ENCODE data around the gene RNF150.

DNA sequence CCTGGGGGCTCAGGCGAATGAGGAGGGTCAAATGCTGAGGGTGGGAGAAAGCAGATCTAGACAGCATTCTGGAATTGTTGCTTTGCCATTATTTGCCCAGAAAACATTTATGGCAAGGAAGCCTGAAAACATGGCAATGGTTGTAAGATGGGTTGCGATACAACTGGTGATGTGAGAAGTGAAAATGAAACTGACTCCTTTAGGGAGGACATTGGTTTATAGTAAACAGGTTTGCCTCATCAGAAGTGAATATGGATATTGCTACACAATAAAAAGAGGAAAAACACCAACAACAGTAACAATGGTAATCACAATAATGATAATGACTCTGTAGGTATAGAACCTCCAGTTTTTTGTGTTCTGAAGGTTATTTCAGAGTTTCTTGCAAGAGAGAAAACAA lies 270.1 kb downstream of the RNF150 start:
- TF ChIP-seq, protein P1, sequence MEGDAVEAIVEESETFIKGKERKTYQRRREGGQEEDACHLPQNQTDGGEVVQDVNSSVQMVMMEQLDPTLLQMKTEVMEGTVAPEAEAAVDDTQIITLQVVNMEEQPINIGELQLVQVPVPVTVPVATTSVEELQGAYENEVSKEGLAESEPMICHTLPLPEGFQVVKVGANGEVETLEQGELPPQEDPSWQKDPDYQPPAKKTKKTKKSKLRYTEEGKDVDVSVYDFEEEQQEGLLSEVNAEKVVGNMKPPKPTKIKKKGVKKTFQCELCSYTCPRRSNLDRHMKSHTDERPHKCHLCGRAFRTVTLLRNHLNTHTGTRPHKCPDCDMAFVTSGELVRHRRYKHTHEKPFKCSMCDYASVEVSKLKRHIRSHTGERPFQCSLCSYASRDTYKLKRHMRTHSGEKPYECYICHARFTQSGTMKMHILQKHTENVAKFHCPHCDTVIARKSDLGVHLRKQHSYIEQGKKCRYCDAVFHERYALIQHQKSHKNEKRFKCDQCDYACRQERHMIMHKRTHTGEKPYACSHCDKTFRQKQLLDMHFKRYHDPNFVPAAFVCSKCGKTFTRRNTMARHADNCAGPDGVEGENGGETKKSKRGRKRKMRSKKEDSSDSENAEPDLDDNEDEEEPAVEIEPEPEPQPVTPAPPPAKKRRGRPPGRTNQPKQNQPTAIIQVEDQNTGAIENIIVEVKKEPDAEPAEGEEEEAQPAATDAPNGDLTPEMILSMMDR (conservative IDR thresholded peaks at IDR 0.05; ENCODE audit: low read depth, low read length), result no peak
- TF ChIP-seq EZH2 (IDR thresholded peaks at IDR 0.05; ENCODE audit: borderline replicate concordance, low read depth, low read length, poor library complexity, severe bottlenecking), result no peak

Data from A673 (cell line).